HEK293T (cell line): ENCODE data around the gene PLOD3.

Experiments used
- CTCF ChIA-PET: fragments of 350-600 bp; formaldehyde crosslinking; extraction: SDS; loops from one replicate; lab custom pipeline; 2021; ENCODE audit warnings: antibody characterized with exemption, inconsistent platforms; lab: Yijun Ruan, JAX
- POLR2A ChIA-PET: fragments of 350-600 bp; formaldehyde crosslinking; extraction: SDS; loops from one replicate; lab custom pipeline; 2020; ENCODE audit warnings: antibody characterized with exemption, inconsistent platforms; lab: Yijun Ruan, JAX
- DNase-seq: peaks from one replicate; pipeline ENCODE4 v3.0.0; 2012; ENCODE audit warnings: mixed read lengths; ENCODE audit errors: extremely low spot score
- ARNT ChIP-seq: fragments of 450-650 bp; IDR thresholded peaks from 2 replicates; pipeline ENCODE4 v1.6.1; 2017; ENCODE audit warnings: mild to moderate bottlenecking
- BHLHE40 ChIP-seq: fragments of 450-650 bp; IDR thresholded peaks from 2 replicates; pipeline ENCODE4 v1.6.1; 2016; ENCODE audit warnings: mild to moderate bottlenecking, moderate library complexity, borderline replicate concordance
- CTBP1 ChIP-seq: fragments of 450-650 bp; IDR thresholded peaks from 2 replicates; pipeline ENCODE4 v1.6.1; 2016; ENCODE audit warnings: borderline replicate concordance
- ELF4 ChIP-seq: fragments of 450-650 bp; IDR thresholded peaks from 2 replicates; pipeline ENCODE4 v1.6.1; 2017; ENCODE audit warnings: antibody characterized with exemption
- FOXA1 ChIP-seq: fragments of 450-650 bp; IDR thresholded peaks from 2 replicates; pipeline ENCODE4 v1.6.1; 2016; ENCODE audit warnings: mild to moderate bottlenecking
- FOXK2 ChIP-seq: fragments of 450-650 bp; IDR thresholded peaks from 2 replicates; pipeline ENCODE4 v1.6.1; 2016; ENCODE audit warnings: mild to moderate bottlenecking
- FOXM1 ChIP-seq: fragments of 450-650 bp; IDR thresholded peaks from 2 replicates; pipeline ENCODE4 v1.6.1; 2017; ENCODE audit warnings: mild to moderate bottlenecking, borderline replicate concordance
- HDGF ChIP-seq: fragments of 450-650 bp; IDR thresholded peaks from 2 replicates; pipeline ENCODE4 v1.6.1; 2017; ENCODE audit warnings: antibody characterized with exemption, borderline replicate concordance
- L3MBTL2 ChIP-seq: fragments of 450-650 bp; conservative IDR thresholded peaks from 2 replicates; pipeline ENCODE4 v1.6.1; 2016; ENCODE audit warnings: mild to moderate bottlenecking
- LEF1 ChIP-seq: fragments of 450-650 bp; IDR thresholded peaks from 2 replicates; pipeline ENCODE4 v1.6.1; 2017; ENCODE audit warnings: mild to moderate bottlenecking, borderline replicate concordance
- NFRKB ChIP-seq: fragments of 450-650 bp; IDR thresholded peaks from 2 replicates; pipeline ENCODE4 v1.6.1; 2016; ENCODE audit warnings: mild to moderate bottlenecking, moderate library complexity
- PKNOX1 ChIP-seq: fragments of 450-650 bp; IDR thresholded peaks from 2 replicates; pipeline ENCODE4 v1.6.1; 2016
- SP1 ChIP-seq: fragments of 450-650 bp; IDR thresholded peaks from 2 replicates; pipeline ENCODE4 v1.6.1; 2017
- SUZ12 ChIP-seq: fragments of 450-650 bp; IDR thresholded peaks from 2 replicates; pipeline ENCODE4 v1.6.1; 2016; ENCODE audit warnings: mild to moderate bottlenecking
- TARDBP ChIP-seq: fragments of 450-650 bp; IDR thresholded peaks from 2 replicates; pipeline ENCODE4 v1.6.1; 2016
- ZNF384 ChIP-seq: fragments of 450-650 bp; IDR thresholded peaks from 2 replicates; pipeline ENCODE4 v1.6.1; 2016

PLOD3 gene

GRCh38 chr7:101186844-101187428 is 30.4 kb downstream of the PLOD3 start:
- TF ChIP-seq HDGF (no peak), ZNF384 (no peak), LEF1 (no peak)
- no peak for DNase-seq
- ChIA-PET CTCF (interaction anchor here (1.1 kb wide), 1 partner anchor 43 kb away, joined by 7 read pairs; no protein-coding TSS in a partner anchor), POLR2A (no interaction called here)

GRCh38 chr7:101186194-101186593 is 31.2 kb downstream of the PLOD3 start:
- ChIA-PET CTCF (no interaction called here), POLR2A (interaction anchor here (1.0 kb wide), 1 partner anchor 32 kb away, joined by 3 read pairs; the partner anchor contains the start of gene ZNHIT1)
- TF ChIP-seq ELF4 (no peak), FOXK2 (no peak), PKNOX1 (no peak), BHLHE40 (no peak), CTBP1 (no peak), SUZ12 (no peak), SP1 (no peak), HDGF (no peak), TARDBP (no peak), ARNT (no peak), ZNF384 (no peak), LEF1 (no peak), FOXA1 (no peak), L3MBTL2 (no peak), NFRKB (no peak), FOXM1 (no peak)
- DNase-seq = no peak

- CTCF ChIA-PET = interaction anchor here (0.7 to 0.8 kb wide), 2 partner anchors 9 to 43 kb away, joined by 3 to 4 read pairs; no protein-coding TSS in a partner anchor
- POLR2A ChIA-PET = interaction anchor here (0.7 to 1.0 kb wide), 2 partner anchors 12 to 33 kb away, joined by 3 read pairs; partner anchors contain the start of gene ZNHIT1
- DNase-seq = no peak
- no peak for TF ChIP-seq NFRKB
- no peak for TF ChIP-seq SUZ12
- no peak for TF ChIP-seq FOXK2
- no peak for TF ChIP-seq LEF1
- TF ChIP-seq L3MBTL2 = no peak
- TF ChIP-seq ZNF384 = no peak
Observed at GRCh38 chr7:101185258-101185839, 32.0 kb downstream of the PLOD3 start.

- no peak for DNase-seq
- ChIA-PET POLR2A (no interaction called here), CTCF (no interaction called here)
- no peak for TF ChIP-seq SUZ12
- no peak for TF ChIP-seq FOXA1
- TF ChIP-seq PKNOX1 = no peak
- no peak for TF ChIP-seq SP1
- no peak for TF ChIP-seq FOXM1
- TF ChIP-seq CTBP1 = no peak
- no peak for TF ChIP-seq FOXK2
- TF ChIP-seq ARNT = no peak
Observed at GRCh38 chr7:101180130-101180755, 37.1 kb downstream of the PLOD3 start, which contains the start of gene NAT16. TSS of gene NAT16 (minus strand) at chr7:101180293. CDS start at chr7:101174807, 5,486 bp downstream.

GRCh38 chr7:101179713-101180112 is 37.7 kb downstream of the PLOD3 start:
- ChIA-PET POLR2A (no interaction called here), CTCF (no interaction called here)
- no peak for DNase-seq
- TF ChIP-seq SP1 (no peak), ARNT (no peak), LEF1 (no peak), FOXK2 (no peak), FOXM1 (no peak), BHLHE40 (no peak), CTBP1 (no peak), TARDBP (no peak), PKNOX1 (no peak), ELF4 (no peak), L3MBTL2 (no peak), FOXA1 (no peak), SUZ12 (no peak), ZNF384 (no peak), NFRKB (no peak), HDGF (no peak)

- TF ChIP-seq ARNT = no peak
- no peak for TF ChIP-seq SUZ12
- no peak for DNase-seq
- CTCF ChIA-PET = interaction anchor here (0.7 kb wide), 1 partner anchor 65 kb away, joined by 3 read pairs; no protein-coding TSS in a partner anchor
- POLR2A ChIA-PET = no interaction called here
Observed at GRCh38 chr7:101179117-101179516, 38.3 kb downstream of the PLOD3 start.
